M059J (cell line): ENCODE results near the gene EGFR. TPM values are rescaled to one million over a fixed set of nuclear protein-coding genes. Genes with fewer than 3 reads are reported as not detected.
A peak's percentile ranks its signal among the peaks of the same experiment; 100 is the strongest.
"Not testable (repeated sequence)": the region's sequence is repeated elsewhere in the genome, so short reads cannot be mapped to it uniquely, and the experiment has no call there.

ENCODE experiments used
- DNase-seq: peaks from one replicate; pipeline ENCODE4 v3.0.0-alpha.2; 2012; ENCODE audit warnings: low read depth
- total RNA-seq: library from RNA; depleted of rRNA; stranded (reverse); fragments of >200 nt; shearing (Covaris generic); gene quantifications from 2 replicates; pipeline ENCODE4 v1.2.3, GENCODE V29; 2014

Gene EGFR
- total RNA-seq, 1 experiment from 2014 or later = 51.4 TPM

GRCh38 chr7:55034776-55035175 is 16.0 kb downstream of the EGFR start:
- no peak for DNase-seq

GRCh38 chr7:55035410-55035809 is 16.6 kb downstream of the EGFR start:
- not testable (repeated sequence) for DNase-seq

- DNase-seq = no peak
Observed at GRCh38 chr7:55036950-55037736, 18.3 kb downstream of the EGFR start.

- DNase-seq = no peak
Observed at GRCh38 chr7:55043691-55044370, 25.0 kb downstream of the EGFR start.

- no peak for DNase-seq
Observed at GRCh38 chr7:55044371-55044717, 25.5 kb downstream of the EGFR start.

- no peak for DNase-seq
Observed at GRCh38 chr7:55044791-55045190, 26.0 kb downstream of the EGFR start.

GRCh38 chr7:55046582-55047342 is 27.9 kb downstream of the EGFR start:
- DNase-seq = no peak

- peak; percentile 44 for DNase-seq
Observed at GRCh38 chr7:55048221-55048859, 29.5 kb downstream of the EGFR start.

GRCh38 chr7:55050281-55050680 is 31.5 kb downstream of the EGFR start:
- DNase-seq = no peak

- peak; percentile 73 for DNase-seq
Observed at GRCh38 chr7:55052081-55052480, 33.3 kb downstream of the EGFR start.

- no peak for DNase-seq
Observed at GRCh38 chr7:55052741-55053427, 34.1 kb downstream of the EGFR start.

GRCh38 chr7:55053651-55054571 is 35.1 kb downstream of the EGFR start:
- DNase-seq = no peak

- no peak for DNase-seq
Observed at GRCh38 chr7:55054758-55055157, 35.9 kb downstream of the EGFR start.

- DNase-seq = no peak
Observed at GRCh38 chr7:55055479-55055878, 36.7 kb downstream of the EGFR start.

GRCh38 chr7:55056068-55056467 is 37.3 kb downstream of the EGFR start:
- no peak for DNase-seq

GRCh38 chr7:55056577-55057480 is 38.0 kb downstream of the EGFR start:
- DNase-seq = no peak

- DNase-seq = no peak
Observed at GRCh38 chr7:55058314-55058713, 39.5 kb downstream of the EGFR start.

GRCh38 chr7:55059021-55059420 is 40.2 kb downstream of the EGFR start:
- DNase-seq = no peak

GRCh38 chr7:55060085-55060484 is 41.3 kb downstream of the EGFR start:
- no peak for DNase-seq
